NCI-H748 (cell line): ENCODE measurements around the gene TTC17.
"Not testable (repeated sequence)": the region's sequence is repeated elsewhere in the genome, so short reads cannot be mapped to it uniquely, and the experiment has no call there.

ENCODE experiments used
- DNase-seq: peaks from one replicate; lab custom pipeline; 2025; ENCODE audit not compliant: unreplicated experiment; lab: John Stamatoyannopoulos, UW

TTC17 gene

DNA sequence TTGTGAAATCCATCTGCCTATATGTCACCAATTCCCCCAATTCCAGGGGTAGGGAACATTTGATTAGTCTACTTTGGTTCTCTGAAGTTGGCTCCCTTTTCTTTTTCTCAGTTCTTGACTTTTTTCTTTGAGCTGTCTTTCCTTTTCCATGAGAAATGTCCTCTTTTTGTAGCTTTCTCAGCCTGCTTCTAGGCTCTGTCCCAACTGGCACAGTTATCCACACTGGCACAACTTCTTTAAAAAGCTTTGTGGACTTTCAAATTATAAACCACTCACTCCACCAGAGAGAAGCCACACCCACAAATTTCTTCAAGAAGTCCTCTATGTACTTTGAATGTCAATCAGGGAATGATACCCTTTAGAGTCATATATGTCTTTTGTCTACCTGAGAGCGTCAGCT, 100.5 kb downstream of the TTC17 start:
- no peak for DNase-seq

- no peak for DNase-seq
Measured at GRCh38 chr11:43462359-43462758, 103.6 kb downstream of the TTC17 start.

DNA sequence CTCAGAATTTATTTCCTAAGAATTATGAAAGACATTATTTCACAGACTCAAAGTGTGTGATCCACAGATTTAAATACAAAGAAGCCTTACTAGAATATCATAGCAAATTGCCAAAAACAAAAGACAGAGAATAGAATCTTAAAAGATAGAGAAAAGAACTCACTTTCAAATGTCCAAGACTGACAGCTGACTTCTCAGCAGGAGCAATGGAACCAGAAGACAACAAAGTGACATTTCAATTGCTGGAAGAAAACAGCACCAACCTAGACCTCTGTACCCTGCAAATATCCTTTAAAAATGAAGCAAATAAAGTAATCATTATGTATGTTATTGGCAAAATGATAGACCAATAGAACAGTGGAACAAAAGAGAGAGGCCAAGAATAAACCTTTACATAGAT, 109.2 kb downstream of the TTC17 start:
- DNase-seq: no peak

DNA sequence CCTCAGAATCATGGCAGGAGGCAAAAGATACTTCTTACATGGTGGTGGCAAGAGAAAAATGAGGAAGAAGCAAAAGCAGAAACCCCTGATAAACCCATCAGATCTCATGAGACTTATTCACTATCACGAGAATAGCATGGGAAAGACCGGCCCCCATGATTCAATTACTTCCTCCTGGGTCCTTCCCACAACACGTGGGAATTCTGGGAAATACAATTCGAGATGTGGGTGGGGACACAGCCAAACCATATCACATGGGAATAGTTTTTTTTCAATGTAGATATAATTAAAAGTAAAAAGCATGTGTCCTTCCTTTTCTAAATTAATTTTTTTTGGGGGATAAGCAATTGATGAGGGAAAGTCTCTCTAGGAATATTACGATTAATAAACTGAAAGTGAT, 118.8 kb downstream of the TTC17 start:
- DNase-seq: not testable (repeated sequence)

GRCh38 chr11:43486141-43486540, 127.4 kb downstream of the TTC17 start:
- no peak for DNase-seq

DNA sequence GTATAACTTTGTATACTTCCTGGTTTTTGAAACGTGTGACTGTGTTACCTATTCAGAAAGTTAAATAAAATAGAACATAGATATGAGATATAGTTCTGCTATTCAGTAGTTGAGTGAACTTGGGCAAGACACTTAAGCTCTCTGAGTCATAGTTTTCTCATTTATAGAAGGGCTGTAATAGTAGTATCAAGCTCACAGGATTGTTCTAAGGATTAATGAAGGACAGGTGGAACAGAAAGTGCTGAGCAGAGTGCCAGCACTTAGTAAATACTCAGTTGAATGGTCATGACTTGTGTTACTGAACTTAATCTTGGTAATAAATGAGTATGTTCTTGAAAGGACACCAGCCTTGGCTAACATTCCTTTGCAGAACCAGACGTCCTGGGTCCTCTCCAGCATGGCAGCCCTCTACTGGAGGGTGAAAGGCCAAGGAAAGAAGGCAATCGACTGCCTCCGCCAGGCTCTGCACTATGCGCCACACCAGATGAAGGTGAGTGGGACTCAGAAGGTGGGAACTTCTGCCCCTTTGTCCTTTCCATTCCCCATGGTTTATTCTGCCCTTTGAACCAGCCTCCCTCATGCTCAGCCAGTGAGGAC, 131.2 kb downstream of the TTC17 start:
- no peak for DNase-seq

- DNase-seq: no peak
Measured at GRCh38 chr11:43492701-43493100, 134.0 kb downstream of the TTC17 start.

DNA sequence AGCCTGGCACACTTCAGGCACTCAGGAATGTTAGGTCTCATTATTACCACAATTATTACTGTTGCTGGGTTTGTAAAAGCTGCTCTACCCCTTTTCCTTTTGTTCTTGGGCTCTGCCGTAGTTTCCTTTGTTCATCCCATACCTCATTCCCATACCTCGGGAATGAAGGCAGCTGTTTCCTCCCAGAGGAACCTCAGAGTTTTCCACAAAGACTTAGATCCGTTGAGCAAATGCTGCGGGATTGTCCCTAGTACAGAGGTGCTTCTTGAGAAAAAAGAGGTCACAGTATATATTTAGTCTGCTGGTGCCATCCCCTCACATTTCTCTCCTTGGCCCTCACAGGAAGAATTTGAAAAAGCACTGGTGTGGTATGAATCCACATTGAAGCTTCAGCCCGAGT, 134.7 kb downstream of the TTC17 start:
- DNase-seq: no peak

GRCh38 chr11:43497144-43497543, 138.4 kb downstream of the TTC17 start:
- no peak for DNase-seq

GRCh38 chr11:43498561-43498960, 139.8 kb downstream of the TTC17 start:
- DNase-seq: no peak

DNA sequence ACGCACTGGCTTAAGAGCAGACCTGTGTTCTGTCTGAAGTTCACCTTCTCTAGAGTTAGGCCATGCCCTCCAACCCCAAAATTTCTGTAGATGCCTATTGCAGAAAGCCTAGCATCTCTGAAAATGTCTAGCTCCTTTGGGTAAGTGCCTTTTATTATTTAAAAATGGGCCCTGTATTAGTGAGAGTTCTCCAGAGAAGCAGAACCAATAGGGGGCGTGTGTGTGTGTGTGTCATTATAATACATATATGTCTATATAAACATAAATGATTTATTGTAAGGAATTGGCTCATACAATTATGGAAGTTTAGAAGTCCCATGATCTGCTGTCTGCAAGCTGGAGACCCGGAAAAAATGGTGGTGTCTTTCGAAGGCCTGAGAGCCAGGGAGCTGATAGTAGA, 144.7 kb downstream of the TTC17 start:
- no peak for DNase-seq

- peak; percentile 35 for DNase-seq
Measured at GRCh38 chr11:43504316-43504950, 145.7 kb downstream of the TTC17 start.

DNA sequence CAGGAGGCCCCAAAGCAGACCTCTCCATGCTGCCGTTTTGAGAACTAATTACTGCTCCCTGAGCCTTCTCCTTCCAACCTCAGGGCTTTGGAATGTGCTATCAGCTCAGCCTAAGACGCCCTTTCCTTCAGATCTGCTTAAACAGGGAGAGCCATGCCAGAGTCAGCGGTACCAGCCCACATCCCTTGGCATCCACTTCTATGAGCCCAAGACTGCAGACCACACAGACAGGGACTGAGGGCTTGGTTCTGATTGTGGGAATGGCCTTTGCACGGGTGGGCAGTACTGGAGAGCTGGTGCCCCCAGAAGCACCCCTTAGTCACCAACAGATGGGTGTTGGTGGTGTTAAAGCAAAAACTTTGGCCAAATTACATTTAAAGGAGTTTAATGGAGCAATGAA, 146.5 kb downstream of the TTC17 start:
- DNase-seq: no peak

DNA sequence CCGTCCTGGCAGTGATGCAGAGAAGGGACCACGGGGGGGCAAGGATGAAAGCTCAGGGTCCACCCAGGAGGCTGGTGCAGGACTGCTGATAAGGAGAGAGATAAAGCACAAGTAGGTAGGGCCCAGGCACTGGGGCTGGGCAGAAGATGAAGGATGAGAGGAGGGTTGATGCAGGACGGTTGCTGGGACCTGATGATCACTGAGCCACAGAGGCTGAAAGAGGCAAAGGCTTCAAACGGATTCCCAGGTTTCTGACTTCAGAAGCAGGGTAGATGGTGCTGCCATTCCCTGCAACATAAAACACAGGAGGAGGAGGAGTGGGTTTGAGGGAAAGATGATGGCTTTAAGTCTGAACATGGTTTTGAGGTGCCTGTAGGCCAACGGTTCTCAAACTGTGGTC, 148.5 kb downstream of the TTC17 start:
- DNase-seq: no peak

DNA sequence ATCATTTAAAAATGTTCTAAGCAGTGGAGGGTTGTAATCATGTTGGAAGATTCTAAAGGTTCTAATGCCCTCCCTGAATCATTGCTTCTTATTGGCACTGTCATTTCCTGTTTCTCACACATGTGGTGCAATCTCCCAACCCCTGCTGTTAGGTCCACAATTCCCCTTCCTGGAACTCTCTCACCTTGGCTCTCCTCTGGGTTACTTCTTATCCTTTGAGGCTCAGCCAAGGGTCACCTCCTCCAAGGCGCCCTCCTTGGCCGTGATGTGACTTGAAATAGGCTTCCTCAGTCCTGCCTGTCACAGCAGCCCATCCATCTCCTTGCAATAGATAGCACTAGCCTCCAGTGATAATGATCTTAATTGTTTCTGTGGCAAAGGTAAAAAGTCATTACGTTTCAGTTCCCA, 149.8 kb downstream of the TTC17 start:
- DNase-seq: no peak

DNA sequence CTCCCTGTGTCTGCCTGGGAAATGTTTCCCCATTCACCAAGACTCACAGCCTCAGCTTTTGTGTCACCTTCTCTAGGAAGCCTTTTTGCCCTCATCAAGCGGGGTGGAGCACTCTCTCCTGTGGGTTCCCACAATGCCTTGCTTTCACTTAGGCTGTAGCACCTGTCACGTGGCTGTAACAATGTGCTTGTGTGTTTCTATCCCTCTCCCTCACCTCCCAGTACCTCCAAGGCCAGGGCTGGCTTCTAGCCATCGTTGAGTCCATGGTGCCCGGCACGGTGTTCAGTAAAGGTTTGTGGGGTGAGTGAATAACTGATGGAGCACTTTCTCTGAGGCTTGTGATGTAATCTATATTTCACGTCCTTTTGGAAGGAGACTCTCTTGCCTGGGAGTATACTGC, 153.2 kb downstream of the TTC17 start:
- no peak for DNase-seq

- peak; percentile 30 for DNase-seq
Measured at GRCh38 chr11:43515090-43515489, 156.4 kb downstream of the TTC17 start.

DNA sequence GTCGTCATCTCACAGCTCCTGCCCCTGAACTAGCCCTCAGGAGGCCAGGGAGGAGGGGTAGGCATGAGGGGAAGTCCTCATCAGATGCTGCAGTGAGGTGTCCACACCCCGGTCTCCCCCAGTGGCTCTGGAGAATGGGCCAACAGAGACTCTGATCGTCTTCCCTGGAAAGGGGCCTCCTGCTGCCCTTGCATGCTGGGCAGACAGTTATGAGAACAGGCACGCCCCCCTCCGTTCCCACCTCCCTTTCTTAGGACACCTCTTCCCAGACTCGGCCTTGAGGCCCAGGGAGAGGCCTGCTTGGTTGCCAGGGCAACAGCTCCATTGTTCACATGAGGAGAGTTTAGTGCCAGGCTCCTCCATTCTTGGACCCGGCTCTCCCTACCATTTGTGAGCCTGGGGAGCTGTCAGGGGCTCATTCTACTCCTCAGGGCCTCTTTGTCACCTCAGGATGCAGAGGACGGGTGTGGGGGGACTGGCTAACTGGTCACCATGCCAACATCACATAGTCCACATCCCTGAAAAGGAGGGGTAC, 157.7 kb downstream of the TTC17 start:
- DNase-seq: peak; percentile 36

DNA sequence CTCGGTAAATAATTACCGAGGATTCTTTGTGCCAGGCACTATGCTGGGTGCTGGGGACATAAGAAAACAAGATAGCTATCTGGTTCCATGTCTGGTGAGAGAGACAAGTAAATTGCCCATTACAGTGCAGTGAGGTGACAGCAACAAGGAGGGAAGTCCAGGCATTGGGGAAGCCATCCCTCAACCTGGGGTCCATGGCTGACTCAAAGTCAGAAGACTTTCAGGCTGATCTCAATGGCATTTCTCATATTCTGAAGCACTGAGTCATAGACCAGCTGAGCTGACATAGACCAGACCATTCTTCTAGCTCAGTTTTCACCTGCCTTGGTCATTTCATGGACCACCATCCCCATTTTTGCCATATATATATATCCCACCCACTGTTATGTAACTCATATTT, 158.8 kb downstream of the TTC17 start:
- DNase-seq: no peak

GRCh38 chr11:43518408-43519160, 159.9 kb downstream of the TTC17 start:
- no peak for DNase-seq

GRCh38 chr11:43521471-43521870, 162.8 kb downstream of the TTC17 start:
- no peak for DNase-seq

- DNase-seq: no peak
Measured at GRCh38 chr11:43523632-43524031, 164.9 kb downstream of the TTC17 start.
